Measurements from ENCODE around the gene RPS13.
A peak's percentile ranks its signal among the peaks of the same experiment; 100 is the strongest.
"Not testable (repeated sequence)": the region's sequence is repeated elsewhere in the genome, so short reads cannot be mapped to it uniquely, and the experiment has no call there.

Gene RPS13

DNA sequence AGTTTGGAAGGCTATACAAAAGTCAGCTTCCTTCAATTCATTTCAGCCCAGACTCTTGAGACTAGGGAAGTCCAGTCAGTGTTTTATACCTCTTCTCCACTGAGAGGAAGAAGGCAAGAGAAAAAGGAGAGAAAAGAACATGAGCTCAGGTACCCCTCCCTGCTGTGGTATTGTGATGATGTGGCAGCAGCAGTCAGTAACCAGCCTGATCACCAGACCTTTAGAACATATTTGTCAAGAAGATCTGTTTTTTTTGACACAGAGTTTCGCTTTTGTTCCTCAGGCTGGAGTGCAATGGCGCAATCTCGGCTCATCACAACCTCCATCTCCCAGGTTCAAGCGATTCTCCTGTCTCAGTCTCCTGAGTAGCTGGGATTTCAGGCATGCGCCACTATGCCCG is 21.2 kb upstream of the RPS13 start:
- ATAC-seq = no peak
- TF ChIP-seq, protein P1, sequence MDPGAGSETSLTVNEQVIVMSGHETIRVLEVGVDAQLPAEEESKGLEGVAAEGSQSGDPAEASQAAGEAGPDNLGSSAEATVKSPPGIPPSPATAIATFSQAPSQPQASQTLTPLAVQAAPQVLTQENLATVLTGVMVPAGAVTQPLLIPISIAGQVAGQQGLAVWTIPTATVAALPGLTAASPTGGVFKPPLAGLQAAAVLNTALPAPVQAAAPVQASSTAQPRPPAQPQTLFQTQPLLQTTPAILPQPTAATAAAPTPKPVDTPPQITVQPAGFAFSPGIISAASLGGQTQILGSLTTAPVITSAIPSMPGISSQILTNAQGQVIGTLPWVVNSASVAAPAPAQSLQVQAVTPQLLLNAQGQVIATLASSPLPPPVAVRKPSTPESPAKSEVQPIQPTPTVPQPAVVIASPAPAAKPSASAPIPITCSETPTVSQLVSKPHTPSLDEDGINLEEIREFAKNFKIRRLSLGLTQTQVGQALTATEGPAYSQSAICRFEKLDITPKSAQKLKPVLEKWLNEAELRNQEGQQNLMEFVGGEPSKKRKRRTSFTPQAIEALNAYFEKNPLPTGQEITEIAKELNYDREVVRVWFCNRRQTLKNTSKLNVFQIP (CRISPR knock-in tag; IDR thresholded peaks at IDR 0.05; ENCODE audit: borderline replicate concordance, low read depth) = no peak
- TF ChIP-seq ZC3H10 (CRISPR knock-in tag; IDR thresholded peaks at IDR 0.05) (no peak), PPARA (CRISPR knock-in tag; IDR thresholded peaks at IDR 0.05; ENCODE audit: borderline replicate concordance) (no peak)

GRCh38 chr11:17098038-17098437 is 20.6 kb upstream of the RPS13 start:
- TF ChIP-seq, protein P2, sequence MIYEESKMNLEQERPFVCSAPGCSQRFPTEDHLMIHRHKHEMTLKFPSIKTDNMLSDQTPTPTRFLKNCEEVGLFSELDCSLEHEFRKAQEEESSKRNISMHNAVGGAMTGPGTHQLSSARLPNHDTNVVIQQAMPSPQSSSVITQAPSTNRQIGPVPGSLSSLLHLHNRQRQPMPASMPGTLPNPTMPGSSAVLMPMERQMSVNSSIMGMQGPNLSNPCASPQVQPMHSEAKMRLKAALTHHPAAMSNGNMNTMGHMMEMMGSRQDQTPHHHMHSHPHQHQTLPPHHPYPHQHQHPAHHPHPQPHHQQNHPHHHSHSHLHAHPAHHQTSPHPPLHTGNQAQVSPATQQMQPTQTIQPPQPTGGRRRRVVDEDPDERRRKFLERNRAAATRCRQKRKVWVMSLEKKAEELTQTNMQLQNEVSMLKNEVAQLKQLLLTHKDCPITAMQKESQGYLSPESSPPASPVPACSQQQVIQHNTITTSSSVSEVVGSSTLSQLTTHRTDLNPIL (CRISPR knock-in tag; IDR thresholded peaks at IDR 0.05; ENCODE audit: low read depth) = no peak
- TF ChIP-seq CSDC2 (CRISPR knock-in tag; IDR thresholded peaks at IDR 0.05) = no peak
- TF ChIP-seq PPARA (CRISPR knock-in tag; IDR thresholded peaks at IDR 0.05; ENCODE audit: borderline replicate concordance) = no peak
- no peak for TF ChIP-seq ESRRG (CRISPR knock-in tag; IDR thresholded peaks at IDR 0.05)
- TF ChIP-seq TCF4 (CRISPR knock-in tag; IDR thresholded peaks at IDR 0.05; ENCODE audit: borderline replicate concordance) = no peak
- no peak for TF ChIP-seq GLIS3 (CRISPR knock-in tag; IDR thresholded peaks at IDR 0.05)
- TF ChIP-seq SNAI2 (CRISPR knock-in tag; IDR thresholded peaks at IDR 0.05) = no peak
- no peak for TF ChIP-seq RARB (CRISPR knock-in tag; IDR thresholded peaks at IDR 0.05)
- ATAC-seq = no peak

GRCh38 chr11:17085976-17086375 is 8.5 kb upstream of the RPS13 start:
- ATAC-seq = not testable (repeated sequence)

GRCh38 chr11:17077240-17077519 is 287 bp downstream of the RPS13 start:
- TF ChIP-seq PPARA (CRISPR knock-in tag; IDR thresholded peaks at IDR 0.05; ENCODE audit: borderline replicate concordance) (no peak), SNAI2 (CRISPR knock-in tag; IDR thresholded peaks at IDR 0.05) (no peak), ZC3H10 (CRISPR knock-in tag; IDR thresholded peaks at IDR 0.05) (no peak), ZFP3 (CRISPR knock-in tag; IDR thresholded peaks at IDR 0.05) (no peak), GLIS3 (CRISPR knock-in tag; IDR thresholded peaks at IDR 0.05) (no peak), ZNF565 (CRISPR knock-in tag; conservative IDR thresholded peaks at IDR 0.05; ENCODE audit: low read depth) (no peak), CSDC2 (CRISPR knock-in tag; IDR thresholded peaks at IDR 0.05) (no peak), TSHZ2 (CRISPR knock-in tag; IDR thresholded peaks at IDR 0.05) (no peak), RARB (CRISPR knock-in tag; IDR thresholded peaks at IDR 0.05) (no peak), ISL1 (CRISPR knock-in tag; IDR thresholded peaks at IDR 0.05) (no peak)
- TF ChIP-seq, protein P2 (CRISPR knock-in tag; IDR thresholded peaks at IDR 0.05; ENCODE audit: low read depth) = no peak
- TF ChIP-seq, protein P1 (CRISPR knock-in tag; IDR thresholded peaks at IDR 0.05; ENCODE audit: borderline replicate concordance, low read depth) = no peak
- peak; percentile 23 for ATAC-seq

DNA sequence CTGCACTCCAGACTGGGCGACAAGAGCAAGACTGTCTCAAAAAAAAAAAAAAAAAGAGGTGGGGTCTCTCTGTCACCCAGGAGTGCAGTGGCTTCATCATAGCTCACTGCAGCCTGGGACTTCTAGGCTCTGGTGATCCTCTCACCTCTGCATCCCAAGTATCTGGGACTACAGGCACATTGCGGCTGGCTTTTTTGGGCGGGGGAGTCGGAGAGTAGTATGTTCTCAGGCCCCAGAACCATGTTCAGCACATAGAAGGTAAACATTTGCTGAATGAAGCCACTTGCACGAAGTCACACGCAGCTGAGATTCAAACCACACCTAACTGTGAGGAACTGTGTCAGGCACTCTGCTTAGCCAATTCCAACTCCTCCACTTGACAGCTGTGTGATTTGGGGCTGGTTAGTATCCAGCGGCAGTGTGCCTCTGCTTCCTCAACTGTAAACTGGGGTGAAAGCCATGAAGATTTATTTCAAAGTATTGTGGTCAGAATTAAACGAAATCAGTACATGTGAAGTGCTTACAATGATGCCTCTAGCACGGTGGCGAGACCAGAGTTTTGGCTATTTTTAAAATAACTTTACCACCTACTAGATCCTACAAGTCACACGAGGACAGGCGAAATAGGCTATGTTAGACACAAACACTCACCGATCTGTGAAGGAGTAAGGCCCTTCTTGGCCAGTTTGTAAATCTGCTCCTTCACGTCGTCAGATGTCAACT is 789 bp downstream of the RPS13 start:
- TF ChIP-seq ZFP3 (CRISPR knock-in tag; IDR thresholded peaks at IDR 0.05) (no peak), GLIS3 (CRISPR knock-in tag; IDR thresholded peaks at IDR 0.05) (no peak), ARNTL (CRISPR knock-in tag; IDR thresholded peaks at IDR 0.05; ENCODE audit: borderline replicate concordance, low read depth) (no peak), CSDC2 (CRISPR knock-in tag; IDR thresholded peaks at IDR 0.05) (no peak), SNAI2 (CRISPR knock-in tag; IDR thresholded peaks at IDR 0.05) (no peak), ISL1 (CRISPR knock-in tag; IDR thresholded peaks at IDR 0.05) (no peak), PPARA (CRISPR knock-in tag; IDR thresholded peaks at IDR 0.05; ENCODE audit: borderline replicate concordance) (no peak), BACH2 (CRISPR knock-in tag; IDR thresholded peaks at IDR 0.05; ENCODE audit: borderline replicate concordance) (no peak), ZNF565 (CRISPR knock-in tag; conservative IDR thresholded peaks at IDR 0.05; ENCODE audit: low read depth) (no peak), ESRRG (CRISPR knock-in tag; IDR thresholded peaks at IDR 0.05) (no peak)
- TF ChIP-seq, protein P3, sequence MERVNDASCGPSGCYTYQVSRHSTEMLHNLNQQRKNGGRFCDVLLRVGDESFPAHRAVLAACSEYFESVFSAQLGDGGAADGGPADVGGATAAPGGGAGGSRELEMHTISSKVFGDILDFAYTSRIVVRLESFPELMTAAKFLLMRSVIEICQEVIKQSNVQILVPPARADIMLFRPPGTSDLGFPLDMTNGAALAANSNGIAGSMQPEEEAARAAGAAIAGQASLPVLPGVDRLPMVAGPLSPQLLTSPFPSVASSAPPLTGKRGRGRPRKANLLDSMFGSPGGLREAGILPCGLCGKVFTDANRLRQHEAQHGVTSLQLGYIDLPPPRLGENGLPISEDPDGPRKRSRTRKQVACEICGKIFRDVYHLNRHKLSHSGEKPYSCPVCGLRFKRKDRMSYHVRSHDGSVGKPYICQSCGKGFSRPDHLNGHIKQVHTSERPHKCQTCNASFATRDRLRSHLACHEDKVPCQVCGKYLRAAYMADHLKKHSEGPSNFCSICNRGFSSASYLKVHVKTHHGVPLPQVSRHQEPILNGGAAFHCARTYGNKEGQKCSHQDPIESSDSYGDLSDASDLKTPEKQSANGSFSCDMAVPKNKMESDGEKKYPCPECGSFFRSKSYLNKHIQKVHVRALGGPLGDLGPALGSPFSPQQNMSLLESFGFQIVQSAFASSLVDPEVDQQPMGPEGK (CRISPR knock-in tag; IDR thresholded peaks at IDR 0.05; ENCODE audit: borderline replicate concordance) = no peak
- no peak for ATAC-seq

Data from SK-N-SH treated with all-trans-retinoic acid at 6 μM for 48 hours (cell line).